ENCODE measurements around the gene NCAPG2. TPM values are rescaled to one million over a fixed set of nuclear protein-coding genes. Genes with fewer than 3 reads are reported as not detected.

NCAPG2 gene
- total RNA-seq, 4 donors from 2014 or later, result 6.7 to 8.3 (median 7.7) TPM

DNA sequence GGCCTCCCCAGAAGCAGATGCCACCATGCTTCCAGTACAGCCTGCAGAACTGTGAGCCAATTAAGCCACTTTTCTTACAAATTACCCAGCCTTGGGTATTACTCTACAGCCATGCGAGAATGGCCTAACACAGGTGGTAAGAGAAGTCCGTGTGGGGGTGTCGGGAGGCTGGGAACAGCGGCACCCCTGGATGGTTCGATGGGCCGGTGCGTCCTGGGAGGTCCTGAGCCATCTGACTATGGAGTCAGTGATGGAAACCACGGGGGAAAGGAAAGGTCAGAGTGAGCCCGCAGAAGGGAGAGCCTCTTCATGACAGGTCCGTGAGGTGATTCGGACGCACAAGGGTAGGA lies 114.4 kb downstream of the NCAPG2 start:
- Histone ChIP-seq H3K9me3 (no peaks in the 10 kb centered on the region), H3K4me1 (peaks cover 13 to 17% of the 10 kb centered on the region in 2 donors), H3K27me3 (peaks cover 8% of the 10 kb centered on the region), H3K36me3 (no peaks in the 10 kb centered on the region), H3K4me3 (replicated peaks in 1 of 3) (no peak overlapping the region), H3K27ac (no peak overlapping the region)
- no peak for TF ChIP-seq POLR2A (IDR thresholded peaks at IDR 0.05)
- TF ChIP-seq, protein P1, sequence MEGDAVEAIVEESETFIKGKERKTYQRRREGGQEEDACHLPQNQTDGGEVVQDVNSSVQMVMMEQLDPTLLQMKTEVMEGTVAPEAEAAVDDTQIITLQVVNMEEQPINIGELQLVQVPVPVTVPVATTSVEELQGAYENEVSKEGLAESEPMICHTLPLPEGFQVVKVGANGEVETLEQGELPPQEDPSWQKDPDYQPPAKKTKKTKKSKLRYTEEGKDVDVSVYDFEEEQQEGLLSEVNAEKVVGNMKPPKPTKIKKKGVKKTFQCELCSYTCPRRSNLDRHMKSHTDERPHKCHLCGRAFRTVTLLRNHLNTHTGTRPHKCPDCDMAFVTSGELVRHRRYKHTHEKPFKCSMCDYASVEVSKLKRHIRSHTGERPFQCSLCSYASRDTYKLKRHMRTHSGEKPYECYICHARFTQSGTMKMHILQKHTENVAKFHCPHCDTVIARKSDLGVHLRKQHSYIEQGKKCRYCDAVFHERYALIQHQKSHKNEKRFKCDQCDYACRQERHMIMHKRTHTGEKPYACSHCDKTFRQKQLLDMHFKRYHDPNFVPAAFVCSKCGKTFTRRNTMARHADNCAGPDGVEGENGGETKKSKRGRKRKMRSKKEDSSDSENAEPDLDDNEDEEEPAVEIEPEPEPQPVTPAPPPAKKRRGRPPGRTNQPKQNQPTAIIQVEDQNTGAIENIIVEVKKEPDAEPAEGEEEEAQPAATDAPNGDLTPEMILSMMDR (IDR thresholded peaks at IDR 0.05), result no peak
- 78 to 87% methylated on average over 11 to 12 of the region's 12 CpGs for WGBS, 2 donors
- intact Hi-C loops (cut with DNase I), result no loop called here
- no peak for DNase-seq

DNA sequence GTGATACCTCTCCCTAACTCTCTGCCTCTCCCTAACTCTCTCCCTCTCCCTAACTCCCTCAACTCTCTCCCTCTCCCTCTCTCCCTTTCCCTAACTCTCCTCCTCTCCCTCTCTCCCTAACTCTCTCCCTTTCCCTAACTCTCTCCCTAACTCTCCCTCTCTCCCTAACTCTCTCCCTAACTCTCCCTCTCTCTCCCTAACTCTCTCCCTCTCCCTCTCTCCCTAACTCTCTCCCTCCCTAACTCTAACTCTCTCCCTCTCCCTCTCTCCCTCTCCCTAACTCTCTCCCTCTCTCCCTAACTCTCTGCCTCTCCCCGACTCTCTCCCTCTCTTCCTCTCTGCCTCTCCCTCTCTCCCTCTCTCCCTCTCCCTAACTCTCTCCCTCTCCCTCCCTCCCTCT lies 115.0 kb downstream of the NCAPG2 start:
- no peaks in the 10 kb centered on the region for H3K36me3 ChIP-seq
- WGBS, 2 donors, result 41 to 57% methylated on average over 1 of the region's 1 CpG
- intact Hi-C loops (cut with DNase I), result no loop called here
- no peak for TF ChIP-seq POLR2A (IDR thresholded peaks at IDR 0.05)
- TF ChIP-seq, protein P1 (IDR thresholded peaks at IDR 0.05), result no peak
- H3K9me3 ChIP-seq, result no peaks in the 10 kb centered on the region
- H3K4me1 ChIP-seq, result peaks cover 13 to 17% of the 10 kb centered on the region in 2 donors
- DNase-seq, result no peak
- H3K27ac ChIP-seq, result no peak overlapping the region
- peaks cover 8% of the 10 kb centered on the region for H3K27me3 ChIP-seq
- no peak overlapping the region for H3K4me3 ChIP-seq (replicated peaks in 1 of 3)

DNA sequence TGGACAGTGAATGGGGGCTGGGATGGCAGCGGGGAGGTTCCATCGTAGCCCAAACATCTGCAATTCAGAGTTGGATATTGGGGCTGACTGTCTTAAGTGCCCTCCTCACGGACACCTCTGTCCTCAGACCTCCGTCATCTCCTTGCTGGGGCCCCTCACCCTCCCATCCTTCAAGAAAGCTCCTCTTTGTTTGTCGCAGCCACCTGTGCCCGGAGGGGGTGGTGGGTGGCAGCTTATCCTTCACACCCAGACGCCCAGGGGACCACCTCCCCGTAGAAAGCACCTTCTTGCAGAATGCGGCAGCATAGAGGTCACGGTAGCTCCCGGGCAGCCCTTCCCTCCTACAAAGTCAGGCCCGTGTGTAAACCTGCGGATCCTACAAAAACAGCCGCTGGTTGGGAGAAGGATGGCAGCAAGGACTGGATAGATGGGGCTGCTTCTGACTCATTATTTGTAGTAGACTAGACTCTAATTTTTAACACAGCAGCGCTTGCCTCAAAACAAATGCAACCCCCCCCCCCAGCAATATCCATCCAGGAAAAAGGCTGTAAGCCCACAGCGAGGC lies 115.6 kb downstream of the NCAPG2 start:
- Histone ChIP-seq H3K4me1 (peaks cover 13 to 17% of the 10 kb centered on the region in 2 donors), H3K27ac (no peak overlapping the region), H3K27me3 (peaks cover 8% of the 10 kb centered on the region), H3K9me3 (no peaks in the 10 kb centered on the region), H3K4me3 (replicated peaks in 1 of 3) (no peak overlapping the region), H3K36me3 (no peaks in the 10 kb centered on the region)
- TF ChIP-seq, protein P1 (IDR thresholded peaks at IDR 0.05), result no peak
- TF ChIP-seq POLR2A (IDR thresholded peaks at IDR 0.05), result no peak
- no peak for DNase-seq
- intact Hi-C loops (cut with DNase I), result no loop called here
- WGBS, 2 donors, result 37 to 39% methylated on average over 11 to 15 of the region's 16 CpGs

DNA sequence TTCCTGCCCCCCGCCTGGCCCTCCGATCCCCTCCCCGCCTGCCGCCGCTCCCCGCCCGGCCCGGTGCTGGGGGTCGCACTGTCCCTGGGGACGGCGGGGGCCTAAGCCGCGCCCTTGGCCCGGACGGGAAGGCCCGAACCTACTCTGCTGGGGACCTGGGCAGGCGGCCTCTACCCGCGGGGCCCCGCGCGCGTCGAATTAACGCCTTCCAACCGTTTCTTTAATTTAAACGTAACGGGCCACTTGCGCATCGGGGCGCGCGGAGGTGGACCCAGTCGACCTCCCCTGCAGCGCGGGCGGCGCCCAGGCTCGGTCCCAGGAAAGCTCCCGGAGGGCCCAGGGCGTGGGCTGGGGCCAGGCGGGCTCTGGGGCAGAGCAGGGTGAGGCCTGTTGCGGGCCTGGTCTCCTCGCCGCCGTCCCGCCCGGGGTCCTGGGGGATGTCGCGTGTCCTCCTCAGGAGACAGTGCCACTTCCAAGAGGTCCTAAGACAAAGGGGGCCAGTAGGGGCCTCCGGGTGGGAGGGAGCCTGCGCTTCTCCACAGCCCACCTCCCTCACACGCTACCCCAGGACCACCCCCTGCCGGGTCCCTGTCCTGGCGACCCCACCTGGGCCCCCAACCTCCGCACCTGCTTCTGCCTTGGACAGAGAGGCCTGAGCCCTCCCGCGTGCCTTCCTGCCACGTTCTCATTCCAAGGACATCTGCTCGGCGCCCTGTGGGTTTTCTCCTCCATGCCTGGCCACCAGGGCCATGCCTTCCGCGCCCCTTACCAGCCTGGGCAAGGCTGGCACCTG lies 116.3 kb downstream of the NCAPG2 start:
- no peak for TF ChIP-seq POLR2A (IDR thresholded peaks at IDR 0.05)
- TF ChIP-seq, protein P1 (IDR thresholded peaks at IDR 0.05), result no peak
- Histone ChIP-seq H3K27me3 (peaks cover 8% of the 10 kb centered on the region), H3K27ac (no peak overlapping the region), H3K4me3 (replicated peaks in 1 of 3) (no peak overlapping the region), H3K9me3 (no peaks in the 10 kb centered on the region), H3K36me3 (no peaks in the 10 kb centered on the region), H3K4me1 (peaks cover 13 to 17% of the 10 kb centered on the region in 2 donors)
- WGBS, 2 donors, result 22 to 54% methylated on average over 6 to 13 of the region's 63 CpGs
- intact Hi-C loops (cut with DNase I), result no loop called here
- DNase-seq, result peak in 1 of 2 donors; percentile 3
